Pancreas (tissue), 10 donors: ENCODE data around the gene A1BG. TPM values are rescaled to one million over a fixed set of nuclear protein-coding genes. Genes with fewer than 3 reads are reported as not detected.

Source experiments
- ATAC-seq, 4 donors: fragments of 200-7000 bp; cut with Tn5 transposase; one replicate each; pipeline versions ENCODE4 v1.8.0 to v1.9.1; 2020; ENCODE audit warnings: mild to moderate bottlenecking in 4 of 4, moderate library complexity in 4 of 4
- DNase-seq, 6 donors: peaks; one replicate each; pipeline ENCODE4 v3.0.0-alpha.2; 2020
- FAIRE-seq: peaks from 2 replicates; lab custom pipeline; 2012; peaks lifted over from hg19 to GRCh38; lab: Jason Lieb, UNC
- H3K27ac ChIP-seq, 4 donors: fragments of 200-600 bp; sonication (generic); 1 replicate in 3 of 4; 2 replicates in 1 of 4; pipeline versions ENCODE4 v1.5.0 to v1.8.0; 2020
- H3K27me3 ChIP-seq, 4 donors: fragments of 200-600 bp; one replicate each; pipeline ENCODE4 v1.8.0; 2021
- H3K36me3 ChIP-seq, 3 donors: fragments of 200-600 bp; sonication (generic) in 1 of 3; one replicate each; pipeline versions ENCODE4 v1.5.0 to v1.8.0; 2020 to 2021
- H3K4me1 ChIP-seq, 3 donors: fragments of 200-600 bp; one replicate each; pipeline ENCODE4 v1.8.0; 2021
- H3K4me3 ChIP-seq, 4 donors: fragments of 200-600 bp; sonication (generic) in 2 of 4; one replicate each; pipeline versions ENCODE4 v1.5.0 to v1.8.0; 2020 to 2021
- H3K9me3 ChIP-seq, 4 donors: fragments of 200-600 bp; one replicate each; pipeline ENCODE4 v1.8.0; 2021
- WGBS, 2 donors: extraction: QIAGEN DNeasy Blood & Tissue Kit; methylation state at CpG; one replicate each; pipeline ENCODE4 v1.1.7; 2013; 5-methylcytosine and 5-hydroxymethylcytosine counted together
- intact Hi-C, 3 donors: fragments of 100-400 bp; cut with DNase I; formaldehyde crosslinking; loops; one replicate each; pipeline versions ENCODE4 v1.11.1 to v1.14.2; 2022
- polyA plus RNA-seq, 2 donors: library from polyadenylated mRNA; stranded (reverse); fragments of 200-250 nt; gene quantifications; one replicate each; pipeline ENCODE4 v1.2.3, GENCODE V29; 2013
- total RNA-seq, 6 donors: library from RNA; stranded (reverse); fragmentation: NEBNext Ultra II Directional in 4 of 6; extraction: Animal tissue kit (Norgen Biotek cat#: 25700) in 4 of 6; gene quantifications; one replicate each; pipeline versions ENCODE4 v1.2.1 to v1.2.4, GENCODE V29; 2021 to 2023
- TF ChIP-seq, protein P1 (sequence below), 4 donors: fragments of 200-600 bp; sonication (generic) in 3 of 4; IDR thresholded peaks; one replicate each; pipeline versions ENCODE4 v1.5.0 to v1.8.0; 2021; ENCODE audit warnings: antibody characterized with exemption in 4 of 4
- donor health status: healthy with polysubstance abuse.
- donor health status: DM: no; HTN: no; CAD: no; lungs with moderate emphysema.
- donor health status: DM: no; HTN: no; CAD: no.
- donor health status: control.
- donor health status: control.
- donor health status: Bipolar disorder and iron deficiency.
- donor health status: DM: yes; HTN: yes; CAD: no.
- donor health status: DM: no; HTN: no; CAD: no.
- donor health status: DM: no; HTN: no; CAD: no.
- donor health status: DM: yes; HTN: yes; CAD: no.

A1BG gene
- total and polyA plus RNA-seq, 8 donors, result 3.3 to 49.0 (median 6.5) TPM

DNA sequence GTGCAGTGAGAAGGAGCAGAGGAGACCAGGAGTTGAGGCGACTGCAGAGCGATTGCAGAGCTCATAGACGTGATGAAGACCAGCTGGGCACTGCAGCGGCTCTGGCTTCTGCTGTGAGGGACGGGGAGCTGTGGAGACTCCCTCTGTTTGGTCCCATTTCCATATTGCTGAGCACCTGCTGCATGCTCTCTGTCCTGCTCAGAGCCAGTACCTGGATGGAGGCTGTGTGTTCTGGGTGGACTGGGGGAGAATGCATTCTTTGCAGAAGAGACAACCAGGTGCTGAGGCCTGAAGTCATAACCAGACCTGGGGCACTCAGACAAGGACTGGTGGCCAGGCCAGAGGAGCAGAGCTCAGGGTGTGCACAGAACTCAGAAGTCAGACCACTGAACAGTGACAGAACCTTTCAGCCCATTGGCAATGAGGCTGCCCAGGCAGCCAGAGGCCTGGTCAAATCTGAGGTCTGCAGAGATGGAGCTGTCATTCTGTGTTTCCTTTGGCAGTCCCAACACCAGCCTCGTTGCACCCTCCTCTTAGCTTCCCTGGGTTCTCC, 1.3 kb upstream of the A1BG start:
- Histone ChIP-seq H3K4me1 (no peaks in the 10 kb centered on the region), H3K36me3 (no peaks in the 10 kb centered on the region), H3K9me3 (no peaks in the 10 kb centered on the region), H3K27ac (no peak overlapping the region), H3K4me3 (no peak overlapping the region), H3K27me3 (peaks cover 0 to 5% (median 2%) of the 10 kb centered on the region in 4 donors)
- WGBS, 2 donors, result 73 to 82% methylated on average over 6 of the region's 6 CpGs
- FAIRE-seq (no peak), DNase-seq (no peak), ATAC-seq (no peak)
- TF ChIP-seq, protein P1, sequence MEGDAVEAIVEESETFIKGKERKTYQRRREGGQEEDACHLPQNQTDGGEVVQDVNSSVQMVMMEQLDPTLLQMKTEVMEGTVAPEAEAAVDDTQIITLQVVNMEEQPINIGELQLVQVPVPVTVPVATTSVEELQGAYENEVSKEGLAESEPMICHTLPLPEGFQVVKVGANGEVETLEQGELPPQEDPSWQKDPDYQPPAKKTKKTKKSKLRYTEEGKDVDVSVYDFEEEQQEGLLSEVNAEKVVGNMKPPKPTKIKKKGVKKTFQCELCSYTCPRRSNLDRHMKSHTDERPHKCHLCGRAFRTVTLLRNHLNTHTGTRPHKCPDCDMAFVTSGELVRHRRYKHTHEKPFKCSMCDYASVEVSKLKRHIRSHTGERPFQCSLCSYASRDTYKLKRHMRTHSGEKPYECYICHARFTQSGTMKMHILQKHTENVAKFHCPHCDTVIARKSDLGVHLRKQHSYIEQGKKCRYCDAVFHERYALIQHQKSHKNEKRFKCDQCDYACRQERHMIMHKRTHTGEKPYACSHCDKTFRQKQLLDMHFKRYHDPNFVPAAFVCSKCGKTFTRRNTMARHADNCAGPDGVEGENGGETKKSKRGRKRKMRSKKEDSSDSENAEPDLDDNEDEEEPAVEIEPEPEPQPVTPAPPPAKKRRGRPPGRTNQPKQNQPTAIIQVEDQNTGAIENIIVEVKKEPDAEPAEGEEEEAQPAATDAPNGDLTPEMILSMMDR (IDR thresholded peaks at IDR 0.05), result no peak
- intact Hi-C loops, result no loop called here

- Histone ChIP-seq H3K9me3 (no peaks in the 10 kb centered on the region), H3K4me1 (no peaks in the 10 kb centered on the region), H3K27me3 (peaks cover 0 to 9% (median 2%) of the 10 kb centered on the region in 4 donors), H3K36me3 (no peaks in the 10 kb centered on the region), H3K4me3 (no peak overlapping the region), H3K27ac (no peak overlapping the region)
- intact Hi-C loops, result no loop called here
- TF ChIP-seq, protein P1 (IDR thresholded peaks at IDR 0.05), result no peak
- FAIRE-seq, result no peak
- no peak for DNase-seq
- ATAC-seq, result no peak
- WGBS, 2 donors, result 78 to 85% methylated on average over 15 of the region's 15 CpGs
These were observed 605 bp upstream of the A1BG start for GRCh38 chr19:58353717-58354477.

- 71 to 88% methylated on average over 23 of the region's 23 CpGs for whole genome bisulfite sequencing, 2 donors
- no peak for FAIRE-seq
- Histone ChIP-seq H3K9me3 (no peaks in the 10 kb centered on the region), H3K4me1 (no peaks in the 10 kb centered on the region), H3K27ac (no peak overlapping the region), H3K27me3 (peaks cover 0 to 13% (median 2%) of the 10 kb centered on the region in 4 donors), H3K36me3 (no peaks in the 10 kb centered on the region), H3K4me3 (no peak overlapping the region)
- no peak for DNase-seq
- intact Hi-C loops, result no loop called here
- no peak for ATAC-seq
- TF ChIP-seq, protein P1 (IDR thresholded peaks at IDR 0.05), result no peak
These were observed 1.1 kb downstream of the A1BG start for GRCh38 chr19:58351990-58352755.

DNA sequence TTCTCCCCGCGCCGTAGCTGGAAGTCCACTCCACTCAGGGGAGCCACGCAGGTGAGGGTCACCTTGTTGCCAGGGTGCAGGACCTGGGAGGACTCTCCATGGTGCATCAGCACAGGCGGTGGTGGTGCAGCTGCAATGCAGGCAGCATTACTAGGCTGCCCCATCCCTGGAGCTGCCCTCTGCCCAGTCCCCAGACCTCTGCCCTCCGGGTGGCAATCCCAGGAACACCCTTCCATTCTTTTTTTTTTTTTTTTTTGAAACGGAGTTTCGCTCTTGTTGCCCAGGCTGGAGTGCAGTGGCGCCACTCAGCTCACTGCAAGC, 1.8 kb downstream of the A1BG start:
- DNase-seq, result no peak
- no peak overlapping the region for H3K4me3 ChIP-seq
- FAIRE-seq, result no peak
- no peak overlapping the region for H3K27ac ChIP-seq
- WGBS, 2 donors, result 71 to 82% methylated on average over 8 to 9 of the region's 9 CpGs
- TF ChIP-seq, protein P1 (IDR thresholded peaks at IDR 0.05), result no peak
- no peaks in the 10 kb centered on the region for H3K4me1 ChIP-seq
- peaks cover 0 to 13% (median 2%) of the 10 kb centered on the region in 4 donors for H3K27me3 ChIP-seq
- no peak for ATAC-seq
- H3K9me3 ChIP-seq, result no peaks in the 10 kb centered on the region
- intact Hi-C loops, result no loop called here
- H3K36me3 ChIP-seq, result no peaks in the 10 kb centered on the region
